Placental epithelial cell (primary cell): Measurements from ENCODE around the gene SPIN3. TPM values are rescaled to one million over a fixed set of nuclear protein-coding genes. Genes with fewer than 3 reads are reported as not detected.

ENCODE experiments used
- total RNA-seq: library from RNA; depleted of rRNA; stranded (reverse); fragments of >200 nt; gene quantifications from 2 replicates; pipeline ENCODE4 v1.2.3, GENCODE V29; 2012

SPIN3 gene
- 5.5 and 9.8 TPM in 2 replicates for total RNA-seq

GRCh38 chrX:56995271-56995994 is at the start of gene SPIN3:
TSS of gene SPIN3 (minus strand) at chrX:56995541. CDS start at chrX:56994947, 594 bp downstream.

Other genes starting within 250 kb of the SPIN3 start
- 6.1 and 8.6 TPM in 2 replicates for gene SPIN2B, start 126.0 kb upstream of the SPIN3 start, total RNA-seq
- 0.54 and 2.7 TPM in 2 replicates for gene SPIN2A, start 141.9 kb upstream of the SPIN3 start, total RNA-seq